Vagina (tissue), 2 donors: ENCODE measurements around the gene REPS2. TPM values are rescaled to one million over a fixed set of nuclear protein-coding genes. Genes with fewer than 3 reads are reported as not detected.

Experiments
- DNase-seq, 2 donors: peaks; one replicate each; pipeline ENCODE4 v3.0.0-alpha.2; 2017; ENCODE audit errors: extremely low spot score in 2 of 2
- H3K27ac ChIP-seq: fragments of 200-600 bp; sonication (generic); one replicate; pipeline ENCODE4 v1.5.1; 2019
- H3K27me3 ChIP-seq: fragments of 200-600 bp; sonication (generic); one replicate; pipeline ENCODE4 v1.5.1; 2019
- H3K36me3 ChIP-seq, 2 donors: fragments of 200-600 bp; sonication (generic); one replicate each; pipeline ENCODE4 v1.5.1; 2017 to 2019
- H3K4me1 ChIP-seq: fragments of 200-600 bp; sonication (generic); one replicate; pipeline ENCODE4 v1.5.1; 2019
- H3K4me3 ChIP-seq, 2 donors: fragments of 200-600 bp; sonication (generic); 1 replicate in 1 of 2; 2 replicates in 1 of 2; pipeline ENCODE4 v1.5.1; 2016 to 2019
- H3K9me3 ChIP-seq: fragments of 200-600 bp; sonication (generic); one replicate; pipeline ENCODE4 v1.5.1; 2019
- POLR2A ChIP-seq, 2 donors: fragments of 450-650 bp; IDR thresholded peaks; one replicate each; pipeline ENCODE4 v1.6.1; 2017; ENCODE audit warnings: antibody characterized with exemption in 2 of 2, mild to moderate bottlenecking in 2 of 2, moderate library complexity in 2 of 2
- POLR2AphosphoS5 ChIP-seq, 2 donors: sonication (generic); formaldehyde crosslinking; IDR thresholded peaks; one replicate each; pipeline ENCODE4 v1.9.0; 2017; ENCODE audit warnings: antibody characterized with exemption in 2 of 2, mild to moderate bottlenecking in 2 of 2, low read depth in 1 of 2; ENCODE audit not compliant: insufficient read depth in 1 of 2
- intact Hi-C: fragments of 100-400 bp; cut with DNase I; formaldehyde crosslinking; loops from one replicate; pipeline ENCODE4 v1.15.1; 2023
- total RNA-seq: library from RNA; depleted of rRNA; stranded (reverse); fragments of >200 nt; gene quantifications from one replicate; pipeline ENCODE4 v1.2.3, GENCODE V29; 2016
- TF ChIP-seq, protein P1 (sequence below), 3 experiments: fragments of 450-650 bp in 2 of 3; fragments of 200-600 bp in 1 of 3; sonication (generic) in 1 of 3; IDR thresholded peaks; one replicate each; pipeline ENCODE4 v1.5.1; 2017 to 2019; ENCODE audit warnings: antibody characterized with exemption in 3 of 3, mild to moderate bottlenecking in 2 of 3, moderate library complexity in 2 of 3

The REPS2 gene
- total RNA-seq, 1 donor from 2014 or later, result 10.8 TPM

DNA sequence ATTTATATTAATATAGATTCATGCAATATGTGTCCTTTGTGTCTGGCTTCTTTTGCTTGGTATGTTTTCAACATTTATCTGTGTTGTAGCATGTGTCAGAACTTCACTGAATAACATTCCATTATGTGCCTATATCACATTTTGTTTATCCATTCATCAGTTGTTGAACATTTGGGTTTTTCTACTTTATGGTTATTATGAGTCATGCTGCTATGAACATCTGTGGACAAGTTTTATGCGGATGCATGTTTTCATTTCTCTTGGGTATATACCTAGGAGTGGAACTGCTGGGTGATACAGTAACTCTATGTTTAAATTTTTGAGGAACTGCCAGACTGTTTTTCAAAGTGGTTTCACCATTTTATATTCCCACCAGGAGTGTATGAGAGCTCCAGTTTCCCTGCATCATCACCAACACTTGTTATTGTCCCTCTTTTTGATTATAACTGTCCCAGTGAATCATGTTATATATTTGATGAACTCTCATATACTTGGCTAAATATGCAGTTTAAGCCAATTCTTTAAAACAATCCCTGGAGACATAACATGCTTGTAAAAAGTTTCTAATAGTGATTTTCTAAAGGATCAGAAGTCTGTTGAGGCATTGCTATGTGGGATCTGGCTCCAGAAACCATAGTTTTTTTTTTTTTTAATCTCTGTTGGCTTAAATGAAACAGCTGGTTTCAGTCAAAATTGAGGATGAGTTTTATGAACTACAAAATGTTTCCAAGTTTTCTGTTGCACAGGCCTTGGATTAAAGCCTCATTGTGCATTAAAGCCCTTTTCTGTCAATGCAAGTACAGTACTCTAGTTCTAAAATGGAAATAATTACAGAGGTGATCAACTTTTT is 21.6 kb upstream of the REPS2 start:
- DNase-seq, result no peak
- Histone ChIP-seq H3K4me3 (no peak overlapping the region), H3K36me3 (no peaks in the 10 kb centered on the region), H3K27me3 (no peaks in the 10 kb centered on the region), H3K27ac (no peak overlapping the region), H3K4me1 (no peaks in the 10 kb centered on the region), H3K9me3 (peaks cover 9% of the 10 kb centered on the region)
- TF ChIP-seq POLR2AphosphoS5 (IDR thresholded peaks at IDR 0.05; ENCODE audit: insufficient read depth in 1 of 2, low read depth in 1 of 2) (no peak), POLR2A (IDR thresholded peaks at IDR 0.05) (no peak)
- TF ChIP-seq, protein P1, sequence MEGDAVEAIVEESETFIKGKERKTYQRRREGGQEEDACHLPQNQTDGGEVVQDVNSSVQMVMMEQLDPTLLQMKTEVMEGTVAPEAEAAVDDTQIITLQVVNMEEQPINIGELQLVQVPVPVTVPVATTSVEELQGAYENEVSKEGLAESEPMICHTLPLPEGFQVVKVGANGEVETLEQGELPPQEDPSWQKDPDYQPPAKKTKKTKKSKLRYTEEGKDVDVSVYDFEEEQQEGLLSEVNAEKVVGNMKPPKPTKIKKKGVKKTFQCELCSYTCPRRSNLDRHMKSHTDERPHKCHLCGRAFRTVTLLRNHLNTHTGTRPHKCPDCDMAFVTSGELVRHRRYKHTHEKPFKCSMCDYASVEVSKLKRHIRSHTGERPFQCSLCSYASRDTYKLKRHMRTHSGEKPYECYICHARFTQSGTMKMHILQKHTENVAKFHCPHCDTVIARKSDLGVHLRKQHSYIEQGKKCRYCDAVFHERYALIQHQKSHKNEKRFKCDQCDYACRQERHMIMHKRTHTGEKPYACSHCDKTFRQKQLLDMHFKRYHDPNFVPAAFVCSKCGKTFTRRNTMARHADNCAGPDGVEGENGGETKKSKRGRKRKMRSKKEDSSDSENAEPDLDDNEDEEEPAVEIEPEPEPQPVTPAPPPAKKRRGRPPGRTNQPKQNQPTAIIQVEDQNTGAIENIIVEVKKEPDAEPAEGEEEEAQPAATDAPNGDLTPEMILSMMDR (IDR thresholded peaks at IDR 0.05), result no peak
- intact Hi-C loops, result no loop called here

DNA sequence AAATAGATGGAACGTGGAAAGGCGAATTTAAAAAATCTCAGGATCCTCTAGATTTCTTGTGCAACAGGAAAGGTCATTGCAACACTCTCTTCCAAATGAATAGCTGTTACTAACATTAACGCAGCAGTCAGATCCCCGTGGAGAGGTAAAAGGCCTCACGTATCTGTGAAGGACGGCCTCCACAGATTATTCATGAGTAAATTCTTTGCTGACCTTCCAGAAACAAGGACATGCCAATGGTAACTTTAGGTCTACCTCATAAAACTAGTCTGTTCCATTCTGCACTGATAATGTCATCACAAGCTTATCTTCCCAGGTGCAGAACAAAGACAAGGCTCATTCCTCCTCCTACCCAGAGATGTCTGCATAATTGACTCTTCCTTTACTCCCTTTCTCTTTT is 16.1 kb upstream of the REPS2 start:
- TF ChIP-seq, protein P1 (IDR thresholded peaks at IDR 0.05), result no peak
- TF ChIP-seq POLR2A (IDR thresholded peaks at IDR 0.05) (no peak), POLR2AphosphoS5 (IDR thresholded peaks at IDR 0.05; ENCODE audit: insufficient read depth in 1 of 2, low read depth in 1 of 2) (no peak)
- no peak for DNase-seq
- H3K9me3 ChIP-seq, result no peaks in the 10 kb centered on the region
- intact Hi-C loops, result loop anchor here (5.0 kb wide), 1 partner anchor 237 kb away; no protein-coding TSS in a partner anchor
- H3K4me1 ChIP-seq, result no peaks in the 10 kb centered on the region
- H3K36me3 ChIP-seq, result no peaks in the 10 kb centered on the region
- H3K27ac ChIP-seq, result no peak overlapping the region
- no peak overlapping the region for H3K4me3 ChIP-seq
- H3K27me3 ChIP-seq, result no peaks in the 10 kb centered on the region

DNA sequence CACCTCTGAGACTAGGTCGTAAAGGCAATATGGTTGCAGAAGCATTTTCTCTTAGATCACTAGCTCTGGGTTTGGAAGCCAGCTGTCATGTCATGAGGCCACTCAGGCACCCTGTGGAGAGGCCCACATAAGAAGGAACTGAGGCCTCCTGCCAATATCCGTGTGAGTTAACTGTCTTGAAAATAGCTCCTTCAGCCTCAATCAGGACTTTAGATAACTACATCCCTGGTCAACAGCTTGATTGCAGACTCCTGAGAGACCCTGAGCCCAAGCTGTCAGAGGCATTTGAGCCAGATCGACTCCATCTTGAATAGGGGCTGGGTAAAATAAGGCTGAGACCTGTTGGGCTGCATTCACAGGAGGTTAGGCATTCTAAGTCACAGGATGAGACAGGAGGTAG is 15.1 kb upstream of the REPS2 start:
- TF ChIP-seq POLR2AphosphoS5 (IDR thresholded peaks at IDR 0.05; ENCODE audit: insufficient read depth in 1 of 2, low read depth in 1 of 2) (no peak), POLR2A (IDR thresholded peaks at IDR 0.05) (no peak)
- TF ChIP-seq, protein P1 (IDR thresholded peaks at IDR 0.05), result no peak
- DNase-seq, result no peak
- H3K9me3 ChIP-seq, result no peaks in the 10 kb centered on the region
- H3K27me3 ChIP-seq, result no peaks in the 10 kb centered on the region
- no peak overlapping the region for H3K4me3 ChIP-seq
- no peak overlapping the region for H3K27ac ChIP-seq
- H3K36me3 ChIP-seq, result no peaks in the 10 kb centered on the region
- no peaks in the 10 kb centered on the region for H3K4me1 ChIP-seq
- intact Hi-C loops, result loop anchor here (5.0 kb wide), 1 partner anchor 236 kb away; no protein-coding TSS in a partner anchor

DNA sequence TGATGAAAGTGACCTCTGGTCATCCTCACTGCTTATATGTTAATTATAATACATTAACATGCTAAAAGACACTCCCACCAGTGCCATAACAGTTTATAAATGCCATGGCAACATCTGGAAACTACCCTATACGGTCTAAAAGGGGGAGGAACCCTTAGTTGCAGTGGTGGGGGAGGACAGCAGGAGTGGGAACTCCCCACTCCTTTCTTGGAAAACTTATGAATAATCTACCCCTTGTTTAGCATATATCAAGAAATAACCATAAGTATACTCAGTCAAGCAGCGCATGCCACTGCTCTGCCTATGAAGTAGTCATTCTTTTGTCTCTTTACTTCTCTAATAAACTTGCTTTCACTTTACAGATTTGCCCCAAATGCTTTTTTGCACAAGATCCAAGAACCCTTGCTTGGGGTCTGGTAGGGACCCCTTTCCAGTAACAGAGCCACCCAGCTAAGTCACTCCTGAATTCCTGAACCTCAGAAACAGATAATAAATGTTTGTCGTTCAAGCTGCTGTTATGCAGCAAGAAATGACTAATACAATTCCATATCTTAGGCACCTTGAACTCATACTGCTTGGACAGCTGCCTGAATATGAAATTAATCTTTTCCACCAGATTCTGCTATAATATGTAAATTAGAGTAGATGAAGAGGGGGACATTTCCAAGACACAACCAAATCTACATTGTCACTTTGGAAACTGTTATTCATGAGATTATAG is 14.4 kb upstream of the REPS2 start:
- no peaks in the 10 kb centered on the region for H3K9me3 ChIP-seq
- H3K36me3 ChIP-seq, result no peaks in the 10 kb centered on the region
- no peak for DNase-seq
- intact Hi-C loops, result loop anchor here (5.0 kb wide), 1 partner anchor 235 kb away; no protein-coding TSS in a partner anchor
- no peaks in the 10 kb centered on the region for H3K4me1 ChIP-seq
- no peak overlapping the region for H3K4me3 ChIP-seq
- TF ChIP-seq POLR2A (IDR thresholded peaks at IDR 0.05) (no peak), POLR2AphosphoS5 (IDR thresholded peaks at IDR 0.05; ENCODE audit: insufficient read depth in 1 of 2, low read depth in 1 of 2) (no peak)
- TF ChIP-seq, protein P1 (IDR thresholded peaks at IDR 0.05), result no peak
- H3K27ac ChIP-seq, result no peak overlapping the region
- H3K27me3 ChIP-seq, result no peaks in the 10 kb centered on the region
